MM.1S (cell line): ENCODE data around the gene MRPL54.

Source experiments
- DNase-seq: peaks from one replicate; pipeline ENCODE4 v3.0.0-alpha.2; 2015
- H2AFZ ChIP-seq: fragments of 300-600 bp; sonication (generic); 2 replicates; pipeline ENCODE4 v1.6.0; 2016; ENCODE audit warnings: antibody characterized with exemption, low read length
- H3F3A ChIP-seq: fragments of 300-600 bp; sonication (generic); 2 replicates; pipeline ENCODE4 v1.6.1; 2016; ENCODE audit warnings: mild to moderate bottlenecking, antibody characterized with exemption, low read length, moderate library complexity, mixed read lengths; ENCODE audit not compliant: insufficient read depth
- H3K27ac ChIP-seq: fragments of 300-600 bp; sonication (generic); 2 replicates; pipeline ENCODE4 v1.5.1; 2016; ENCODE audit warnings: mild to moderate bottlenecking, low read length
- H3K27me3 ChIP-seq: fragments of 300-600 bp; sonication (generic); replicated peaks from 2 replicates; pipeline ENCODE4 v1.6.0; 2016; ENCODE audit warnings: low read length; ENCODE audit not compliant: insufficient read depth
- H3K36me3 ChIP-seq: fragments of 300-600 bp; sonication (generic); replicated peaks from 2 replicates; pipeline ENCODE4 v1.6.1; 2016; ENCODE audit warnings: mild to moderate bottlenecking, low read length, mixed read lengths; ENCODE audit not compliant: insufficient read depth
- H3K4me1 ChIP-seq: fragments of 300-600 bp; sonication (generic); 2 replicates; pipeline ENCODE4 v1.6.1; 2016; ENCODE audit warnings: low read length, mixed read lengths
- H3K4me2 ChIP-seq: fragments of 300-600 bp; sonication (generic); 2 replicates; pipeline ENCODE4 v1.6.0; 2016; ENCODE audit warnings: low read depth, low read length
- H3K4me3 ChIP-seq: fragments of 300-600 bp; sonication (generic); 2 replicates; pipeline ENCODE4 v1.5.1; 2016; ENCODE audit warnings: low read length, mixed read lengths
- H3K79me2 ChIP-seq: fragments of 300-600 bp; sonication (generic); 2 replicates; pipeline ENCODE4 v1.6.1; 2016; ENCODE audit warnings: mixed run types, low read length, mixed read lengths
- H3K9ac ChIP-seq: fragments of 300-600 bp; sonication (generic); 2 replicates; pipeline ENCODE4 v1.6.1; 2016; ENCODE audit warnings: low read length, mixed read lengths
- H3K9me2 ChIP-seq: fragments of 300-600 bp; sonication (generic); replicated peaks from 2 replicates; pipeline ENCODE4 v1.6.1; 2016; ENCODE audit warnings: mild to moderate bottlenecking, low read length, mixed read lengths; ENCODE audit not compliant: insufficient read depth
- H3K9me3 ChIP-seq: fragments of 300-600 bp; sonication (generic); replicated peaks from 2 replicates; pipeline ENCODE4 v1.6.1; 2016; ENCODE audit warnings: mild to moderate bottlenecking, low read length, mixed read lengths; ENCODE audit not compliant: insufficient read depth
- H4K20me1 ChIP-seq: fragments of 300-600 bp; sonication (generic); 2 replicates; pipeline ENCODE4 v1.6.1; 2016; ENCODE audit warnings: mild to moderate bottlenecking, low read length, moderate library complexity, mixed read lengths; ENCODE audit not compliant: insufficient read depth
- EZH2 ChIP-seq: fragments of 300-600 bp; sonication (generic); optimal IDR thresholded peaks from 2 replicates; pipeline ENCODE3; 2017; ENCODE audit warnings: low read depth, mild to moderate bottlenecking, antibody characterized with exemption, low read length, mixed read lengths
- EZH2phosphoT487 ChIP-seq: fragments of 300-600 bp; sonication (generic); IDR thresholded peaks from 2 replicates; pipeline ENCODE4 v1.6.1; 2018; ENCODE audit warnings: antibody characterized with exemption, low read length
- TF ChIP-seq, protein P1 (sequence below): fragments of 300-600 bp; sonication (generic); IDR thresholded peaks from 2 replicates; pipeline ENCODE4 v1.5.1; 2016; ENCODE audit warnings: antibody characterized with exemption, low read length, mixed read lengths

Gene MRPL54

DNA sequence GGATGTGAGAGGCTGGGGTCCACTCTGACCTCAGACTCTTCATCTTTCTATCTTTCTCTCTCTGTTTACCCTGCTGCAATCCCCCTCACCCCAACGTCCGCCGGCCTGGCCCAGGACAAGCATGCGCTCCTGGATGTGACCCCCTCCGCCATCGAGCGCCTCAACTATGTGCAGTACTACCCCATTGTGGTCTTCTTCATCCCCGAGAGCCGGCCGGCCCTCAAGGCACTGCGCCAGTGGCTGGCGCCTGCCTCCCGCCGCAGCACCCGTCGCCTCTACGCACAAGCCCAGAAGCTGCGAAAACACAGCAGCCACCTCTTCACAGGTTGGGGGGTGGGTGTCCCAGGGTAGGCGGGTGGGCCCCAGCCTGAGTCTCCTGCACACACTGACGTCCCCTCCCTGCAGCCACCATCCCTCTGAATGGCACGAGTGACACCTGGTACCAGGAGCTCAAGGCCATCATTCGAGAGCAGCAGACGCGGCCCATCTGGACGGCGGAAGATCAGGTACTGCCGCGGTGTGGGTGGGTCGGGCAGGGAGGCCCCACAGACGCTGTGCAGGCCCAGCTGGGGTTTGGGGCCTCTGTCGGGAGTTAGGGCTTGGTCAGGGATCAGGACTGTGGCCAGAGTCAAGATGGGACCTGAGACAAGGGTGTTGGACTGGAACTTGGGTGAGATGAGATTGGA, 16.0 kb upstream of the MRPL54 start:
- H3K9me2 ChIP-seq = no peaks in the 10 kb centered on the region
- no peaks in the 10 kb centered on the region for H3K79me2 ChIP-seq
- H3K4me2 ChIP-seq = no peak overlapping the region
- no peaks in the 10 kb centered on the region for H3F3A ChIP-seq
- no peak overlapping the region for H3K27ac ChIP-seq
- H3K4me3 ChIP-seq = no peak overlapping the region
- no peaks in the 10 kb centered on the region for H3K9me3 ChIP-seq
- DNase-seq = no peak
- H2AFZ ChIP-seq = no peak overlapping the region
- TF ChIP-seq, protein P1, sequence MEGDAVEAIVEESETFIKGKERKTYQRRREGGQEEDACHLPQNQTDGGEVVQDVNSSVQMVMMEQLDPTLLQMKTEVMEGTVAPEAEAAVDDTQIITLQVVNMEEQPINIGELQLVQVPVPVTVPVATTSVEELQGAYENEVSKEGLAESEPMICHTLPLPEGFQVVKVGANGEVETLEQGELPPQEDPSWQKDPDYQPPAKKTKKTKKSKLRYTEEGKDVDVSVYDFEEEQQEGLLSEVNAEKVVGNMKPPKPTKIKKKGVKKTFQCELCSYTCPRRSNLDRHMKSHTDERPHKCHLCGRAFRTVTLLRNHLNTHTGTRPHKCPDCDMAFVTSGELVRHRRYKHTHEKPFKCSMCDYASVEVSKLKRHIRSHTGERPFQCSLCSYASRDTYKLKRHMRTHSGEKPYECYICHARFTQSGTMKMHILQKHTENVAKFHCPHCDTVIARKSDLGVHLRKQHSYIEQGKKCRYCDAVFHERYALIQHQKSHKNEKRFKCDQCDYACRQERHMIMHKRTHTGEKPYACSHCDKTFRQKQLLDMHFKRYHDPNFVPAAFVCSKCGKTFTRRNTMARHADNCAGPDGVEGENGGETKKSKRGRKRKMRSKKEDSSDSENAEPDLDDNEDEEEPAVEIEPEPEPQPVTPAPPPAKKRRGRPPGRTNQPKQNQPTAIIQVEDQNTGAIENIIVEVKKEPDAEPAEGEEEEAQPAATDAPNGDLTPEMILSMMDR = no peak
- no peak for TF ChIP-seq EZH2phosphoT487
- TF ChIP-seq EZH2 = no peak
- H3K9ac ChIP-seq = no peak overlapping the region
- H3K27me3 ChIP-seq = peaks cover 25% of the 10 kb centered on the region
- H4K20me1 ChIP-seq = no peaks in the 10 kb centered on the region
- no peaks in the 10 kb centered on the region for H3K36me3 ChIP-seq
- H3K4me1 ChIP-seq = no peaks in the 10 kb centered on the region

DNA sequence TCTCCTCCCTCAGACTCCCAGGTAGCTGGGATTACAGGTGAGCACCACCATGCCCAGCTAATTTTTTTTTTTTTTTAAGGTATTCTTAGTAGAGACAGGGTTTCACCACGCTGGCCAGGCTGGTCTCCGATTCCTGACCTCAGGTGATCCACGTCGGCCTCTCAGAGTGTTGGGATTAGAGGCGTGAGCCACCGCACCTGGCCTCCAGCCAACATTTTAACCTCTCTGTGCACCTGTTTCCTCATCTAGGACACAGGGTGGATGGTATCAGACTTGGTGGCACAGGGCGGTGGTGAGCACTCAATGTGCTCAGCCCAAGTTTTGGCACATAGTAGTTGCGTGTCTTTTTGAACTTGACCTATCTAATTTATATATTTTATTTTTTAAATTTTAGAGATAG, 13.5 kb upstream of the MRPL54 start:
- Histone ChIP-seq H3K79me2 (no peaks in the 10 kb centered on the region), H3K27me3 (peaks cover 3% of the 10 kb centered on the region), H4K20me1 (no peaks in the 10 kb centered on the region), H3K4me3 (no peak overlapping the region), H3K9me3 (no peaks in the 10 kb centered on the region), H2AFZ (no peak overlapping the region), H3K9ac (no peak overlapping the region), H3K4me2 (no peak overlapping the region), H3F3A (no peaks in the 10 kb centered on the region), H3K27ac (no peak overlapping the region), H3K9me2 (no peaks in the 10 kb centered on the region), H3K4me1 (no peaks in the 10 kb centered on the region), H3K36me3 (no peaks in the 10 kb centered on the region)
- DNase-seq = no peak
- TF ChIP-seq EZH2phosphoT487 = no peak
- TF ChIP-seq EZH2 = no peak
- TF ChIP-seq, protein P1 = no peak

DNA sequence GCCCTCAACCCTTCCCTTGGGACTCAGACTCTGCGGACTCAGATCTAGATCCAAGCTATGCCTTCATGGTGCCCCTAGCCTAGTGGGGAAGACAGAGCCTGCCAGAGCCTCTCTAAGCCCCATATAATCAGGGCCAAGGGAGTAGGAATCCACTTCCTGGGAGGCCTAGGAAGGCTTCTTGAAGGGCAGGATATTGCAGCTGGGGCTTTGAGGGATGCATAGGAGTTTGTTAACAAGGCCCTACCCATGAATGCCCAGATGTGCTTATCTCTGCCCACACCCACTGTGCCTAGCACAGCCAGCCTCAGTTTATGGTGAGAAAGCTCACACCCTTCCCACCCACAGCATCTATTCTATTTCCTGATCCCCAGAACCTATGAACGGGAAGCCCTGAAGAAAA, 12.3 kb upstream of the MRPL54 start:
- H3K27me3 ChIP-seq = no peaks in the 10 kb centered on the region; the same call in 1 of the 2 replicates
- no peaks in the 10 kb centered on the region for H3K36me3 ChIP-seq
- no peak overlapping the region for H2AFZ ChIP-seq
- H3K9me2 ChIP-seq = no peaks in the 10 kb centered on the region
- no peaks in the 10 kb centered on the region for H3K79me2 ChIP-seq
- H3K27ac ChIP-seq = no peak overlapping the region
- no peaks in the 10 kb centered on the region for H3K4me1 ChIP-seq
- TF ChIP-seq EZH2 (no peak), EZH2phosphoT487 (no peak)
- TF ChIP-seq, protein P1 = no peak
- H3K4me3 ChIP-seq = no peak overlapping the region
- H3K9ac ChIP-seq = no peak overlapping the region
- no peak overlapping the region for H3K4me2 ChIP-seq
- no peak for DNase-seq
- H3K9me3 ChIP-seq = no peaks in the 10 kb centered on the region
- H3F3A ChIP-seq = no peaks in the 10 kb centered on the region
- no peaks in the 10 kb centered on the region for H4K20me1 ChIP-seq
